ENCODE measurements around the gene IL25.
"Not testable (repeated sequence)": the region's sequence is repeated elsewhere in the genome, so short reads cannot be mapped to it uniquely, and the experiment has no call there.

The IL25 gene

GRCh38 chr14:23409475-23409874, 36.9 kb downstream of the IL25 start:
- DNase-seq (ENCODE audit: low read depth in 3 of 3): no peak

- DNase-seq (ENCODE audit: low read depth in 3 of 3): no peak
Observed at GRCh38 chr14:23409966-23410635, 37.5 kb downstream of the IL25 start.

GRCh38 chr14:23411563-23412525, 39.2 kb downstream of the IL25 start:
- DNase-seq (ENCODE audit: low read depth in 3 of 3): no peak

GRCh38 chr14:23413681-23414080, 41.1 kb downstream of the IL25 start:
- no peak for DNase-seq (ENCODE audit: low read depth in 3 of 3)

- no peak for DNase-seq (ENCODE audit: low read depth in 3 of 3)
Observed at GRCh38 chr14:23414254-23414653, 41.6 kb downstream of the IL25 start.

GRCh38 chr14:23414906-23415820, 42.6 kb downstream of the IL25 start:
- DNase-seq (ENCODE audit: low read depth in 3 of 3): no peak

- no peak for DNase-seq (ENCODE audit: low read depth in 3 of 3)
Observed at GRCh38 chr14:23415821-23416778, 43.5 kb downstream of the IL25 start.

- DNase-seq (ENCODE audit: low read depth in 3 of 3): no peak
Observed at GRCh38 chr14:23416801-23417200, 44.2 kb downstream of the IL25 start.

GRCh38 chr14:23417269-23417668, 44.7 kb downstream of the IL25 start:
- DNase-seq (ENCODE audit: low read depth in 3 of 3): not testable (repeated sequence)

DNA sequence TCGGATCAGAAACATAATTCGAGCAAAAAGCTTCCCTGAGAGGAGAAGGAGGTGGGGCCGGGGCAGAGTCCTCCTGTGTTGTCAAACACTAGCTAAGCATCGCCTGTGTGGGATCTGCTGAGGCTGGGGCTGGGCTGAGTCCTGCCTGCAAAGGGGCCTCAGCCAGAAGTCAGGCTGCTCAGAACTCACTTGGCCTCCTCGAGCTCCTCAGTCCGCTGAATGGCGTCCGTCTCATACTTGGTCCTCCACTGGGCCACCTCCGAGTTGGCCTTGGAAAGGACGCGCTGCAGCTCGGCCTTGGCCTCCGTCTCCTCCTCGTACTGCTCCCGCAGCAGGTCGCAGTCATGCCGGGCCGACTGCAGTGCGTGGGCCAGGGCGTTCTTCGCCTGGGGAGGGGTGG, 45.4 kb downstream of the IL25 start:
- DNase-seq (ENCODE audit: low read depth in 3 of 3): no peak

DNA sequence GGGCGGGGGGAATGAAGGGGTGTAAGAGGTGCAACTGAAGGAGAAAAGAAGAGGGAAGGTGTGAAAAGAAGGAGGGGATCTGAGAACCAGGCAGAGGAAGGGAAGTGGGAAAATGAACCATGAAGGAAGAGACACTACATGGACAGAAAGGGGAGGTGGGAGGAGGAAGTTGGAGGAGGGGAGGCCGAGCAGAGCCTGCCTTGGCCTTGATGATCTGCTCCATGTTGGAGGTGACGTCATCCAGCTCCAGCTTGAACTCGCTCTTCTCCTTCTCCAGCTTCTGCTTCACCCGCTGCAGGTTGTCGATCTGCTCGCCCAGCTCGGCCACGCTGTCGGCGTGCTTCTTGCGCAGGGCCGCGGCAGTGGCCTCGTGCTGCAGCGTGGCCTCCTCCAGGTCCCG, 47.0 kb downstream of the IL25 start:
- DNase-seq (ENCODE audit: low read depth in 3 of 3): not testable (repeated sequence)

DNA sequence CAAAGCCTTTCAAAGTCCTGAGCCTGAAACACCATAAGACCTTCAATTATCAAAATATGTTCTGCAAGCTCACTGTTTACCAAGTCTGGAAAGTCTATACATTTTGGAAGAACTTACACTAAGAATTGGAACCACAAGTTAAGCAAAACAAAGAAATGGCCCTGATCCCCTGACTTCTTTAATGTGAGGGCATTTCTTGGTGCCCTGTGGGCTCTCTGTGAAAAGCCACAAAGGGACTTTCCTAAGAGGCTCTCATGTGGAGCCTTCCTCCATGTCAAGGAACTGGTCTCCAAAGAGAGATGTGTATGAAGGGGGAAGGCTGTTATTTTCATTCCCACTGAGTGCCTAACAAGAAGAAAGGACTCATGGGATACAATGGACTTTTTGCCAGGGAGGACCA, 49.0 kb downstream of the IL25 start:
- DNase-seq (ENCODE audit: low read depth in 3 of 3): no peak

DNA sequence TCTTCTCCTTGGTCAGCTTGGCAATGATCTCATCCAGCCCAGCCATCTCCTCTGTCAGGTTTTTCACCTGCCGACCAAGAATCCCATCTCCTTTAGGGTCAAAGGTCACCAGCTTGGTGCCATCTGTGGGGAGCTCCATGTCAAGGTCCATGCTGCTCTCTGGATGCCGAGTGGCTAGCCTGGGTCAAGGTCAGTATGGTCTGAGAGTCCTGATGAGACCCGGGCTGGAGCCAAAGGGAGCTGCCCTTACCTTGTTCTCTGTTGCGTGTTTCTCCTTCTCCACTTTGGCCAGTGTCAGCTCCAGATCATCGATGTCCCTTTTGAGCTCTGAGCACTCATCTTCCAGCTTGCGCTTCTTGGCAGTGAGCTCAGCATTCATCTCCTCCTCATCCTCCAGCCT, 51.0 kb downstream of the IL25 start:
- DNase-seq (ENCODE audit: low read depth in 3 of 3): no peak

- DNase-seq (ENCODE audit: low read depth in 3 of 3): no peak
Observed at GRCh38 chr14:23425169-23425568, 52.6 kb downstream of the IL25 start.

GRCh38 chr14:23425798-23426197, 53.2 kb downstream of the IL25 start:
- DNase-seq (ENCODE audit: low read depth in 3 of 3): not testable (repeated sequence)

Data from stimulated activated CD4-positive, alpha-beta T cell treated with anti-CD3 and anti-CD28 coated beads, TNF-alpha, amount 100 ng/mL, for 4 hours (primary cell).